ENCODE data around the gene GET4. TPM values are rescaled to one million over a fixed set of nuclear protein-coding genes. Genes with fewer than 3 reads are reported as not detected.

GET4 gene
- total RNA-seq, 2 experiments from 2014 or later: 44.1 to 44.7 TPM

Other genes with a start within 250 kb of the GET4 start
- gene DNAAF5, start 149.9 kb upstream of the GET4 start, total RNA-seq: 10 to 100 TPM; 18.3 to 22.4 TPM
- 10 to 100 TPM; 26.5 to 28.2 TPM for gene PRKAR1B, start 149.3 kb upstream of the GET4 start, total RNA-seq
- gene SUN1, start 44.1 kb upstream of the GET4 start, total RNA-seq: 10 to 100 TPM; 86.3 to 86.7 TPM
- 10 to 100 TPM; 25.0 to 29.8 TPM for gene ADAP1, start 78.1 kb downstream of the GET4 start, total RNA-seq
- gene COX19, start 99.0 kb downstream of the GET4 start, total RNA-seq: 10 to 100 TPM; 26.2 to 29.3 TPM
- not detected for gene CYP2W1, start 106.6 kb downstream of the GET4 start, total RNA-seq
- 1 to 10 TPM; 2.1 to 4.1 TPM for gene GPR146, start 168.0 kb downstream of the GET4 start, total RNA-seq
- under 1 TPM; 0.19 to 0.26 TPM for gene GPER1, start 211.6 kb downstream of the GET4 start, total RNA-seq

Data from activated naive CD8-positive, alpha-beta T cell treated with anti-CD3 and anti-CD28 coated beads, Interleukin-2, amount 10 ng/mL, durations not matched to agents 7 days and 5 days (primary cell).